GM21529 (cell line): ENCODE measurements around the gene KLRG1.

ENCODE experiments used
- ATAC-seq: cut with Tn5 transposase; IDR thresholded peaks from one replicate; pipeline ENCODE4 v1.9.1; 2021; ENCODE audit not compliant: unreplicated experiment

The KLRG1 gene

DNA sequence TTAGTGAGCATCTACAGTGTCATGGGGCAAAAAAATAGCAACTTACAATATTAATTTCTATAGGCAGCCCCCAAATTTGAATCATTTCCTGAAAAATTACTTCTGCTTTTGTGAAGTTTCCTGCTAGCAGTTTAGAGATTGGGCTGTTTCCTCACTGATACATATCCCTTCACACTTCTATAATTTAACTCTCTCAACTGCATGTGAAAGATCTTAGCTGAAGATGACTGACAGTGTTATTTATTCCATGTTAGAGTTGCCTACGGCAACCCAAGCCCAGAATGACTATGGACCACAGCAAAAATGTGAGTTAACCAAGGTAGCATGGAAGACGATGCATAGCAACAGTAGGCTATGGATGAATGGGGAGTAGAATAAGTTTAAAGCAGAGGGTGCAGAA lies at the start of gene KLRG1:
Gene KLRG1, plus strand, starts transcription at position 134 of the 400 bp plus-strand sequence. Its CDS starts 90 bp downstream, at position 224.
- ATAC-seq = no peak

DNA sequence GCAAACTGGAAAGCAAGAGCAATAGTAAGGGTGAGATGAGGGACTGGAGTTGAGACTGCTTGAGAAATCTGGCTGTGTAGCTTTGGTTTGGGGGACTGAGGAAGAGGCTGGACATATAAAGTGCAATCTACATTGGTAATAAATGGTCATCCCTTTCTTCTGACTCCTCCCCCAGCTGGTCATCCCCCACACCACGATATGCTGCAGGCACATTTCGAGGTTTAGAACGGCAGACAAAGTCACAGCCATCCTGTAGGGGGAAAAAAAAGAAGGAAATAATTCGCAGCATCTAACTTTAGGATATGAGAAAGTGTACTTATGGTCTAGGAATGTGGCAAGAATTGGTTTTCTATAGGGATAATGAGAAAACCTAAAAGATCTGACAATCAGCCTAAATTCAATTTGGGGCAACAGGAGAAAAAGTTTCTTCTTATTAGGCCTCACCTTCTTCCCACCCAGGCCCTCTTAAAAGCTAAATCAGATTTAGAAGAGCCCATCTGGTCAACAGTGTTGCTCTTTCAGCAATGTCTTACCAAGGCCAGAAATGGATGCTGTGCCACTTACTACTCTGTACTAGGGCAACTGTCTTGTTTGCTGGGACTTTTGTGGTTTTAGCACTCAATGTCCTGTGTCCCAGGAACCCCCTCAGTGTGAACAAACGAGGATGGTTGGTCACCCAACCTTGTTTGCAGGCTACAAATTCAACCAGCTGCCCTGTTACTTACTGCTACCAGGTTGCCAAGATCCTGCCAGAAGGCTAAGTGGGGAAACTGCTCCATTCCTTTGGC lies 47.5 kb upstream of the KLRG1 start:
- no peak for ATAC-seq

DNA sequence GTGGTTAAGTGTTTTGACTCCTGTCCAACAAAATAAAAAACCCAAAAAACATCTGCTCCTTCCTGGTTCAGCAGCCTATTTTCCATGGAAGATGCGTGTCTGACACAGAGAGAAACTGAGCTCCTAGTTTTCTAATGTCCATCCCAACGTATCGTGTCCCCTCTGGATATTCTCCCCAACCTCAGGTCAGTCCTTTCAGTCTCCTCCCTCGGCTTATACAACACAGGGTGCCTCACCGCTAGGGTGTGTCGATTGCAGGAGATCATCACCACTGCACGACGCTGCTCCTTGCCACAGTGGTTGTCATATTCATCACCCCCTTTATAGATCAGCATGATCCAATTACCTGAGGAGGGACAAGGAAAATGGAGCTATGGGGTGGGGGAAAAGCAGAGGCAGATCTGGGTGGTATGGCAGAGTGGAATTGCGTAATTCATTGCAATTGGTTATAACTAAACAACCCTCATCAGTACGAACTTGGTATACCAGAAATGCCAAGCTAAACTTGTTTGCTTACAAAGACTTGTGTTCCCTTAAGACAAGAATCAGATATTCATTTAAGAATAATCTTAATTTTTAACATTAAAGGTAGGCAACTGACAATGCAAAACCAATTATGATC lies 45.7 kb upstream of the KLRG1 start:
- ATAC-seq = no peak

DNA sequence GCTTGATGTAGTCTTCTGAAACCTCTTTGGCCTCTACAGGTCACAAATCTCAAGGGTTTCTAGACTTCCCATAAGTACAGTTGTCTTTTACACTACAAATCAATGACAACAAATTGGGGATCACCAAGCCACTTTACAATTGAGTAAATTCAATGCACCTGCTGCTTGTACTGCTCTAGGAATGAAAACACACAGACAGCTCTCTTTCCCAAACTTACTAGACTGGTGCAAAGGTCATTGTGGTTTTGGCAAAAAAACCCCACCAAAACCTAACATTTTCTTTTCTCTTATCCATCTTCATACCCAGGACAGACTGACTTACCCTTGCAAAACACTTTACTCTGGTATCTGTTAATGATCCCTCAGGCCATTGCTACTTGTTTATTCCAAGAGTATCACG lies 42.6 kb upstream of the KLRG1 start:
- no peak for ATAC-seq

DNA sequence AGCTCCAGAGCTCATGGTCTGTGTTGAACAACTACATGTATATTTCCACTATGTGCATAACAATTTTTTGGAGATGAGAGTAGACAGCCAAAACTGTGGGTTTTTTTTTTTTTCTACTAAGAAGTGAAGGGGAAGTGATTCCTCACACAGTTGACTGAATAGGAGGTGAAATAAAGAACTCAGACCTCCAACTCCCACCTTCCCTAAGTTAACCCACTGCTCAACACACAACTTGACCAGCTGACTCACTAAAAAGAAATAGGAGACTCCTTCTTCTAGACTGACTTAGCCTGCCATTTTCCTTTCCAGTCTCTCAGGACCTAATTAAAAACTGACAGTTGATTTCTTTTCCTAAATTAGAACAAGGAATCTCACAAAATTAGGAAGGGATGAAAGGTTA lies 41.6 kb upstream of the KLRG1 start:
- ATAC-seq = no peak

DNA sequence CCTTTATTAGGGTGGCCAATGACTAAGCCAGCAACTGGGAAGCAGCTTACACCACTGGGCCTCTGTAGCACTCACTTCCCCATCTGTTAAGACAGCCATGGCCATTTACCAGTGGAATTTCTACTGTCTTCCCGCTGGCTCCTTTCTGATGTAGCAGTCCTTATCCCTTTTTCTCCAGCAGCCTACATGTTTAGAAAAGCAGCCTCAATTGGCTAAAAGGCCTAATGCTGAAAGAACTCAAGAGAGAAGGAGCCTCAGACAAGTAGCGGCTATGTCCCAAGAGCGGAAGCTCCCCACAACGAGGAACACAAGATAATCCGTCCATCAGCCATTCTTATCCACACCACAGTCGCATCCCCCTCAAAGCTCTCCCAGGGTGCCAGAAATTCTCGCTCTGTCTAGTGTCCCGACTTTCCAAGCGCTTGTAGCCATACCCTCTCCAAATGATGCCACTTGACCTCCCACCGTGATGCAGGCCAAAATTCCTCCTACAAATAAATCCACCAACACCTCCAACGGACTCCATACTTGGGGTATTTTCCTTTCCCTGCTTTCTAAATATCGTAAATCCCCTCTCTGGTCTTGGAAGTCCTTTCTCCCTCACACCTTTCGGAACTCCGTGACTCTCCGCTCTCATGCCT lies 40.5 kb upstream of the KLRG1 start:
- ATAC-seq = no peak

DNA sequence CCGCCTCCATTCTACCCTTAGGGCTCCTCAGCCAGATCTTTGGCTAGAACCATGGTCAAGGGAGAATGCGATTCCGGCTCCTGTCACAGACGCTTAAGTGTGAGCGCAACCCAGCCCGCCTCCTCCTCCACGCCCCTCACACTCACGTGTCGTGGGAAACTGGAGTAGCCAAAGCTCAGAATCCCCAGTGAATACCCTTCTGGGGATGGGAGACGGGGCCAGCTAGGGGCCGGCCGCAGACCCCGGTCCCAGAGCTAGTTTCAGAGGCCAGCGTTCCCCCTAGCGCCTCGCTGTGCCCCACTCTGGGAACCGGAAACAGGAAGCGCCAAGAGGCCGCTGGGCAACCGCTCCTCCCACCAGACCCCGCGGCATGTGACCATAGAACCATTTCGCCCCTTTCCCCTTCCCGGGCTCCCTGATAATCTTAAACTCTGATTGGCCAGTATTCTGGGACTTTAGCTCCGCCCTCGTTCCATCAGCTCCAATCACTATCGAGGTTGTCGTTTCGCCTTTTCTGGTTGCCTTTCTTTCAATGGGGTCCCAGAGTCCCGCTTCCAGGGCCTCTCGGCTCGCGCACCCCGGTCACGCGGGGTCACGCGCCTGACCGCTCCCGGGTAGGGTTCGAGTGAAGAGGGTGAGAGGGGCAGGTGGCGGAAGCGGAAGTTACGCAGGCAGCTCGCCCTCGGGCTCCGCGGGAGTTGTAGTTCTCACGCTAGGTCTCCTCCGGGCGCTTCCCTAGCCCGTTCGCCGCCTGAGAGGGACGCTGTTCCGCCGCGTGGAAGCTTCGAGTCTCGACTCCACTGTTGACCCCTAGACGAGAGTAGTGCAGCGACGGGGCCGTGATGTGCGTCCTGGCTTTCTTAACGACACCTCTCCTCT lies 39.8 kb upstream of the KLRG1 start, which contains the start of gene M6PR:
Gene M6PR, minus strand, starts transcription at position 304 of the 879 bp plus-strand sequence. CDS start 3,241 bp downstream, outside the sequence.
- peak; percentile 79 for ATAC-seq

DNA sequence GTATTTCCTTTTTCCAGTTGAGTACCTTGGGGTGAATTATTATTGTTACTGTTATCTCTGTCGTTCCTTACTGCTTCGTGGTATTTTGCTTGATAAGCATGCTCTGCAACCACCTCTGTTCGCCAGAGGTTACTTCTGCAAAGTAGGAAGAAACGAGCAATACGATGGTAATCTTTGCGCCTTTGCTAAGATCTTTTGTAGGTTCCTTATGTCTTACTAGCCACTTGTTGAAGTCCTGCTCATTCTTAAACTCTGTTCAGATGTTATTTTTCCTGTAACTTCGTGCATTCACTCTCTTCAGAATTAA lies 39.2 kb upstream of the KLRG1 start:
- ATAC-seq = peak; percentile 10

DNA sequence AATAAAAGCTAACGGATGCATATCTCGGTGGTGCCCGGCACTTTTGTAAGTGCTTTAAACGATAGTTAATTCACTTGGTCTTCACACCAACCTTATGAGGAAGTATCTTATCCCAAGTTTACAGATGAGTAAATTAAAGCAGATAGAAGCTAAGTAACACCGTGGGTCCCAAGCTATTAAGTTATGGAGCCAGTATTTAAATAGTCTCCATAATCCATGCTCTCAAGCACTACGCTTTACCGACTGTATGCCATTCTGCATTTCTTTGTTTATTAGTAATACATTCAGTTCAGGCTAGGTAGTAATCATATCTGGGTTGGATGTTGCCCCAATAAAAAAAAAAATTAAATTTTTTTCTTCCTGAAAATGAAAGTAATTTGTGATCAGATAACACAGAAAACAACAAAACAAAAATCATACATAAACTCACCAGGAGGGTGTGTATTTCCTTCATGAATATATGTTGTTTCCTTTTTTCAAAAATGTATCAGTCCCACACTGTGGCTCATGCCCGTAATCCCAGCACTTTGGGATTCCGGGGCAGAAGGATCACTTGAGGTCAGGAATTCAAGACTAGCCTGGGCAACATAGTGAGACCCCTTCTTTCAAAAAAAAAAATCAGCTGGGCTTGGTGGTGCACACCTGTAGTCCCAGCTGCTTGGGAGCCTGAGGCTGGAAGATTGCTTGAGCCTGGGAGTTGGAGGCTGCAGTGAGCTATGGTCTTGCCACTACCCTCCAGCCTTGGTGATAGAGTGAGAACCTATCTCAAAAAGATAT lies 38.5 kb upstream of the KLRG1 start:
- ATAC-seq = no peak

DNA sequence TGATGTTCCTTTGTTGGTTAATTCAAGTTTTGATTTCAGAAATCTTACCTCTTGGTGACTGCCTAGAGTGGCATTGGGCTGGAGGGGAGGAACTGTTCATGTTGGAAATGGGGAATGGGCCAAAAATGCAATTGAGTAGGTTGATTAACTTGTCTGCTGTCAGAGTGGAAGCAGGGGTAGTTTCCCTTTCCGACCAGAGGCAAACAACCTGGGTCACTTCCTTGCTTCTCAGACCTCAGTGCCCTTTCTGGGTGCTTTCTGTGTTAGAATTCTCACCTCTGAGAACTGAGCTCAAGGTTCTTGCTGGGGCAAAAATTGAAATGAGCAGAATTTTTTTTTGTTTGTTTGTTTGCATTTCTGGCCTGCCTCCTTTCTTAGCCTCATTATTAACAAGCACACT lies 37.6 kb upstream of the KLRG1 start:
- ATAC-seq = no peak

DNA sequence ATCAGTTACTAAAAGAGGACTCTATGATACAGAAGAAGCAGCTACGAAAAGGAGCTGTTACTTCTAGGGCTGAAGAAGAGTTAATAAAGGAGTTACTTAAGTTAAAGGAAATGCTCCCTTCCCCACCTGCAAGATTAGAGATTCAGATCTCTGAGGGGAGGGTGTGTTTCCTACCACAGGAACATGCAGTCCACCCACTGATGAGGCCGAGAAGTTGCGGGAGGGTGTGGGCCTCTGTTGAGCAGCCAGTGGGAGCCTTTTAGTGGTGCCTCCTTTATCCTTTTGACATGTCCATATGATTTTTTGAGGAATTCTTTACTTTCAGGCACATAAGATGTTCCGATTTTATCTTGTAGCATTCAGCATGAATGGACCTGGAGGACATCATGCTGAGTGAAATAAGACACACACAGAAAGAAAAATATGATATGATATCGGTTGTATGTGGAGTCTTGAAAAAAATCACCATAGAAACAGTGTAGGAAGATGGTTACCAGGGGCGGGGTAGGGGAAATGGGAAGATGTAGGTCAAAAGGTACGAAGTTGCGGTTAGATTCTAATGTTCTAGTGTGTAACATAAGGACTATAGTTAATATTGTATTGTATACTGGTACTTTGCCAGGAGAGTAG lies 35.5 kb upstream of the KLRG1 start:
- ATAC-seq = no peak

DNA sequence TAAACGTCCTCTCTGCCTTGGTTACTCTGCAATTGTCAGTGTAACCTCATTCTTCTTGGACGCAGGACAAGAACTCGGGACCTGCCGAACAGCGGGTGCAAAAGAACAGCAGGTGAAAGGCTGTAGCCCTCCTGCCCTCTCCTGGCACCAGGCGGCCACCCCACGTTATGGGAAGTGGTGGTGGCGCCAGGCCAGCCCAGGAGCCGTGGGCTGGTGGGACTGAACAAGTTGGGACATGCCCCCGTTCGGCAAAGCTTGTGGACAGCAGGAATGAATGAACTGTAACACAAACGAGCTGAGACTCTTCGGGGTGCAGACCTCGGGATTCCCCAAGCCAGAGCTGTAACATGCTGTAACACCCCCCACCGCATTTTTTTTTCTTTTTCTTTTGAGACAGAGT lies 33.3 kb upstream of the KLRG1 start:
- no peak for ATAC-seq

DNA sequence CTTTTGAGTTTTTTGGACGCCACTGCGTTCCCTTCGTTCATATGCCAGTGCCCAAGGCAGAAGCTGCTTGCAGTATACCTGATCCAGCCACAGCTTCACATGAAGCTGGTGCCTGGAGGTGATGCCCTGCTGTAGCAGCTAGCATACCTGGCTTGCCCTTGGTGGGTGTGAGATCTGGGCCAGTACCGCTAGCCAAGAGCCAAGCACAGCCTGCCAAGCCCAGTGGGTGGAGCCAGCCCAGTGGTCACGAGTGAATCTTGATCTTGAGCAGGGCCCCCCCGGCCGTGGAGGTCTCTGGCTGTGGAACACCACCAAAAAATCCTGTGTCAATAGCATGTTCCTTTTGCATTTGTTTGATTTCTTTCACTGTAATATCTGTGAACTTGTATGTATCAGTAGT lies 32.6 kb upstream of the KLRG1 start:
- ATAC-seq = no peak

DNA sequence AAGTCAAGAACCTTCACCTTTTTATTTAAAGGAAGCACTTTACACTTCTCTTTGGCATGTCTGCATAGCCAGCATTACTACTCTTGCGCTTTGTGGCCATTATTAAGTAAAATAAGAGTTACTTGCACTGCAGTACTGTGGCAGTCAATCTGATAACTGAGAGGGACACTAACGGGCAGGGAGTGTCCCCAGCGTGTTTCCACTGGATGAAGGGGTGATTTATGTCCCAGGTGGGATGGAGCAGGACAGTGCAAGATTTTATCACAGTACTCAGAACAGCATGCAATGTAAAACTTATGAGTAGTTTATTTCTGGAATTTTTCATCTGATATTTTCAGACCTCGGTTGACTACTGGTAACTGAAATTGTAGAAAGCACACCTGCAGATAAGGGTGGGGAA lies 31.8 kb upstream of the KLRG1 start:
- no peak for ATAC-seq

DNA sequence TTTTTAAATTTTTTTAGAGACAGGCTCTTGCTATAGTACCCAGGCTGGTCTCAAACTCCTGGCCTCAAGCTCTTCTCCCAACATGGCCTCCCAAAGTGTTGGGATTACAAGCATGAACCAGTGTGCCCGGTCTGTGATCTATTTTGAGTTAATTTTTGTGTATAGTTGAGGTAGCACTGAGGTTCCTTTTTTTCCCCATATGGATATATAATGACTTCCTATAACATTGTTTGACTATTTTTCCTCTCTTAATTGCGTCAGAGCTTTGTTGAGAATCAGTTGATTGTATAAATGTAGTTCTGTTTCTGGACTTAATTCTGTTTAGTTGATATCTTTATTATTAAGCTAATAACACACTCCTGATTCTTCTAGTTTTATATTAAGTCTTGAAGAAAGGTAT lies 31.3 kb upstream of the KLRG1 start:
- ATAC-seq = no peak

DNA sequence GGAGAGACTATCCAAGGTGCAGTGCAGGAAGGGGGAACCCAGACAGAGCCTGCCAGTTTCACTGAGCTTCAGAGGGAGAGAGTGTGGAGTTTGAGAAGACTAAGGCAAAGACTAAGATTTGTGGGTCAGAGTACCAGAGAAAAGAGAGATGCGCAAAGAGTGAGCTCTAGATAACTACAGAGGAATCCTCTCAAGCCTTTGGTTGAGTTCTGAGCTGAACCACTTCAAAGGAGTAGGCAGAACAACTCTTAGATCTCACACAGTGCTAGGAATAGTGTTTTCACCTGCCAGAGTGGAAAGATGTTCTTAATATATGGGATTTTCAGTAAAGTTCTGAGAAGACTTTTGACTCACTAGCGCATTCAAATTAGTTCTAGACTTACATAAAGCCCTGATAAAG lies 29.2 kb upstream of the KLRG1 start:
- no peak for ATAC-seq

DNA sequence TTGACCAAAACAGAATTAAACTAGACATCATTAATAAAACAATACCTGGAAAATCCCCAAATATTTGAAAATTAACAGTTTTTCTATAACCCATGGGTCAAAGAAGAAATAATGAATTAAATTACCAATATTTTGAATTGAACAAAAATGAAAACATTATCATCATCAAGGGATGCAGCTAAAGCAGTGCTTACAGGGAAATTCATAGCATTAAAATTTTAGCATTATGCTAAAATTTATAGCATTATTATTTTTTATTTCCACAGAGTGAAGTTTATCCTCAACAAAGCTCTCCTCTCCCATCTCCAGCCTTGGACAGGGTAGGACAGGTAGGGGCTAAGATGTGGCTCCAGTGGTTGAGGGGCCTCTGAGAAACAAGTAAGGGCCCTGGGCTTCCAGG lies 20.6 kb upstream of the KLRG1 start:
- no peak for ATAC-seq

DNA sequence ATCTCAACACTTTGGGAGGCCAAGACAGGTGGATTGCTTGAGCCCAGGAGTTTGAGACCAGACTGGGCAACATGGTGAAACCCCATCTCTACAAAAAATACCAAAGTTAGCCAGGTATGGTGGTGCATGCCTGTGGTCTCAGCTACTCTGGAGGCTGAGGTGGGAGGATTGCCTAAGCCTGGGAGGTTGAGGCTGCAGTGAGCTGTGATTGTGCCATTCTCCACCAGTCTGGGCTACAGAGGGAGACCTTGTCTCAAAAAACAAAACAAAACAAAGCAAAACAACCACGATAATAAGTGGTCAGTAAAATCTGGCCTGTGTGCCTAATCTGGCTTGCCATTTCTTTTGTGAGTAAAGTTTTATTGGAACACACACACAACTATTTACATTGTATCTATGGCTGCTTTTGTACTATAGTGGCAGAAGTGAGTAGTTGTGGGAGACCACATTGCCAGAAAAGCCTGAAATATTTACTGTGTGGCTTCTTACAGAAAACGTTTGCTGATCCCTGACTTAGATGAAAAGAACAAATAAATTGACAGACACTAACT lies 19.4 kb upstream of the KLRG1 start:
- no peak for ATAC-seq

DNA sequence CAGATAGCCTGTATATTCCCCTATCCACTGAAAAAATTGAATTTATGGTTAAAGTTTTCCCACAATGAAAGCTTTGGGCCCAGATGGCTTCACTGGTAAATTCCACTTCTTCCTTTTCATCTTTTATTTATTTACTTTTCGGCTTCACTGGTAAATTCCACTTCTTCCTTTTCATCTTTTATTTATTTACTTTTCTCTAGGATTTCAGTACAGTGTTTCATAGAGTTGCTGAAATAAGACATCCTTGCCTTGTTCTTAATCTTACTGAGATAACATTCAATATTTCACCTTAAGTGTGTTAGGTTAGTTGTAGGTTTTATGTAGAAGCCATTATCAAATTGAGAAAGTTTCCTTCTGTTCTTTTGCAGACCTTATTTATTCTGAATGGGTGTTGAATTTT lies 18.9 kb upstream of the KLRG1 start:
- ATAC-seq = no peak

DNA sequence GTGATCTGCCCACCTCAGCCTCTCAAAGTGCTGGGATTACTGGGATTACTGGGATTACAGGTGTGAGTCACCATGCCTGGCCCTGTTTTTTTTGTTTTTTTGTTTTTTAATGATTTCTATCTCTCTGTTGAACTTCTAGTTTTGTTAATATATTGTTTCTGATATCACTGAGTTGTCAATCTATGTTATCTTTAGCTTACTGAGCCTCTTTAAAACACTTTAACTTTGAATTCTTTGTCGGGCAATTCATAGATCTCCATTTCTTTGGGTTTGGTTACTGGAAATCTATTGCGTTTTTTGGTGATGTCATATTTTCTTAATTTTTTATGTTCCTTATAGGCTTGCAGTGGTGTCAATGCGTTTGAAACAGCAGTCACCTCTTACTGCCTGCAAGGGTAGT lies 9.2 kb upstream of the KLRG1 start:
- no peak for ATAC-seq
